Measurements from ENCODE around the gene KIF26B.

DNA sequence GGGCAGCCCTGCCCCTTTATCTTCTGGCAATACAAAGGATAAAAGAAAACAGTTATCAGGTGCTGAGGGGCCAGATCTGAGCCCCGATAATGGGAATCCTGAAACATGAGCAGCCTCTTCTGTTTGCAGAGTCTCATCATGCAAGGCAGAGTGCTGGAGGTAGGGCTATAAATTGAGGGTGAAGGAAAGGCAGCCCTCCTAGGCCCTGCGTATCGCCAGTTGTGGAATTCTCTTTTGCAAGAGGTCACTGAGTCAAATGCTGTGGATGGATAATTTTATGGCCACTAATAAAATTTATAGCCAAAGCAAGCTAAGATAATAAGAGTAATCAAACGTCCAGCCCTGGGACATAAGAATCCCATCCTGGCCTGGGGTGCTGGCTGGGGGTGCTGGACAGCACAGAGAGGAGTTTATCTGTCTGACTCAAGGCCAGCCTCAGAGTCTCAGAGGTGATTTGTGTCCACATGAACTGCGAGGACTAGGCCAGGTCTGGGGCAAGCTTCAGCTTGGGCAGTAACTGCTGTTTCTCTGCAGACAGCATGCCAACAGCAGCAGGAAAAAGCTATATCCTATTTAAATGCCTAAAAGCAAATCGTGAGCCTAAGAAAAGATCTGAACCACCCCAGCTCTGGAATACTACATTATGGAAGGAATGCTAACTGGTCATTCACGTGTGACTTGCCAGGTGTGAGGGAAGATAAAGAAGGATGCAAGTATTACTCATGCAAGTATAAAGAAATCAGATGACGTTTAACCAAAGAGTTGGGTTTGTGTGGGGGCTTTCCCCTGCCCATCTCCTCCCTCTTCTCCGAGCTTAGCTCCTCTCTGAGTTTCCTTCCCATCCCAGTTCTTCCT lies 254.8 kb downstream of the KIF26B start:
- TF ChIP-seq, protein P1, sequence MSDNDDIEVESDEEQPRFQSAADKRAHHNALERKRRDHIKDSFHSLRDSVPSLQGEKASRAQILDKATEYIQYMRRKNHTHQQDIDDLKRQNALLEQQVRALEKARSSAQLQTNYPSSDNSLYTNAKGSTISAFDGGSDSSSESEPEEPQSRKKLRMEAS (IDR thresholded peaks at IDR 0.05) = no peak
- TF ChIP-seq JUNB (IDR thresholded peaks at IDR 0.05) (no peak), POLR2A (IDR thresholded peaks at IDR 0.05; ENCODE audit: low read length) (no peak), HDAC2 (IDR thresholded peaks at IDR 0.05) (no peak), RCOR1 (IDR thresholded peaks at IDR 0.05; ENCODE audit: low read depth, low read length) (no peak), POLR2AphosphoS2 (conservative IDR thresholded peaks at IDR 0.05; ENCODE audit: low read length) (no peak), CHD4 (IDR thresholded peaks at IDR 0.05; ENCODE audit: borderline replicate concordance) (no peak)
- TF ChIP-seq, protein P2, sequence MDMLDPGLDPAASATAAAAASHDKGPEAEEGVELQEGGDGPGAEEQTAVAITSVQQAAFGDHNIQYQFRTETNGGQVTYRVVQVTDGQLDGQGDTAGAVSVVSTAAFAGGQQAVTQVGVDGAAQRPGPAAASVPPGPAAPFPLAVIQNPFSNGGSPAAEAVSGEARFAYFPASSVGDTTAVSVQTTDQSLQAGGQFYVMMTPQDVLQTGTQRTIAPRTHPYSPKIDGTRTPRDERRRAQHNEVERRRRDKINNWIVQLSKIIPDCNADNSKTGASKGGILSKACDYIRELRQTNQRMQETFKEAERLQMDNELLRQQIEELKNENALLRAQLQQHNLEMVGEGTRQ (IDR thresholded peaks at IDR 0.05) = no peak
- TF ChIP-seq, protein P3, sequence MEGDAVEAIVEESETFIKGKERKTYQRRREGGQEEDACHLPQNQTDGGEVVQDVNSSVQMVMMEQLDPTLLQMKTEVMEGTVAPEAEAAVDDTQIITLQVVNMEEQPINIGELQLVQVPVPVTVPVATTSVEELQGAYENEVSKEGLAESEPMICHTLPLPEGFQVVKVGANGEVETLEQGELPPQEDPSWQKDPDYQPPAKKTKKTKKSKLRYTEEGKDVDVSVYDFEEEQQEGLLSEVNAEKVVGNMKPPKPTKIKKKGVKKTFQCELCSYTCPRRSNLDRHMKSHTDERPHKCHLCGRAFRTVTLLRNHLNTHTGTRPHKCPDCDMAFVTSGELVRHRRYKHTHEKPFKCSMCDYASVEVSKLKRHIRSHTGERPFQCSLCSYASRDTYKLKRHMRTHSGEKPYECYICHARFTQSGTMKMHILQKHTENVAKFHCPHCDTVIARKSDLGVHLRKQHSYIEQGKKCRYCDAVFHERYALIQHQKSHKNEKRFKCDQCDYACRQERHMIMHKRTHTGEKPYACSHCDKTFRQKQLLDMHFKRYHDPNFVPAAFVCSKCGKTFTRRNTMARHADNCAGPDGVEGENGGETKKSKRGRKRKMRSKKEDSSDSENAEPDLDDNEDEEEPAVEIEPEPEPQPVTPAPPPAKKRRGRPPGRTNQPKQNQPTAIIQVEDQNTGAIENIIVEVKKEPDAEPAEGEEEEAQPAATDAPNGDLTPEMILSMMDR (IDR thresholded peaks at IDR 0.05) = no peak

Measured in A549 (cell line).